ENCODE data around the gene GSTO2. TPM values are rescaled to one million over a fixed set of nuclear protein-coding genes. Genes with fewer than 3 reads are reported as not detected.

GSTO2 gene
- total RNA-seq, 3 donors from 2014 or later: 5.4 to 19.7 (median 18.3) TPM

DNA sequence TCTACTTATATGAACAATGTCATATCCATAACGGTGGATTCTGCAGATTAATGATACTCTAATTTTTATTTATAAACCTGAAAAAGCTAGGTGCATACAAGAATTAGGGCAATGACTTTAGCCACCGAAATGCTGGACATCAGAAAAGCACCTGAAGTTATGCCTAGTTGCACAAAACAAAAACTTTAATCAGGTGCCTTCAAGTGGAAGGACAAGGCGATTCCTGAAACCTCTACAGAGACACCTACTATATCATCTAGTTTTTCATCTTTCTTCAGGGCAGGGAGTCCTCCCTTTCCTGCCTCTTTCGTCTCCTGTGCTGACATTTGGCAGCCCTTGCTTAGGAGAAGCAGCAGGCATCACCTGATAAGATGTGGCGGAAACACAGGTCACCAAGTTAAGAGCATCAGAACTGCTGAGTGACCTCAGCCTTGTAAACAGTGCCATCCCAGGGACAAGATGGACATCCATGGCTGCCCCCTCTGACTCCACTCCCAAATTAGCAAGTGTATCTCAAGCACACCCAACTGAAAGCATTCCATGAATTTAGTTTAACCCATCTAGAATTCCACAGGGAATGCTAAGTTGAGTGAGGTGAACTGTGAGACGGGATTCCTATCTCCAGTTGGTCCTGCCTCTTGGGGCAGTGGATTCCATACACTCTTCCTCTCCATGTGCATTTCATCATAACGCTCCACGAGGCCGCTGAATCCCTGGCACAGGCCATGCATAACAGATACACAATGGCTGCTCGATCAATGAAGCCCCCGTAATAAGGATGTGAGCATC is 63.5 kb downstream of the GSTO2 start:
- Histone ChIP-seq H3K4me3 (no peak overlapping the region), H3K36me3 (ENCODE audit: low read depth) (no peaks in the 10 kb centered on the region), H3K9me3 (no peaks in the 10 kb centered on the region), H3K4me1 (ENCODE audit: low read depth) (peaks cover 41% of the 10 kb centered on the region)
- DNase-seq (no peak), ATAC-seq (no peak)
- intact Hi-C loops (cut with DNase I, micrococcal nuclease): no loop called here
- TF ChIP-seq, protein P1, sequence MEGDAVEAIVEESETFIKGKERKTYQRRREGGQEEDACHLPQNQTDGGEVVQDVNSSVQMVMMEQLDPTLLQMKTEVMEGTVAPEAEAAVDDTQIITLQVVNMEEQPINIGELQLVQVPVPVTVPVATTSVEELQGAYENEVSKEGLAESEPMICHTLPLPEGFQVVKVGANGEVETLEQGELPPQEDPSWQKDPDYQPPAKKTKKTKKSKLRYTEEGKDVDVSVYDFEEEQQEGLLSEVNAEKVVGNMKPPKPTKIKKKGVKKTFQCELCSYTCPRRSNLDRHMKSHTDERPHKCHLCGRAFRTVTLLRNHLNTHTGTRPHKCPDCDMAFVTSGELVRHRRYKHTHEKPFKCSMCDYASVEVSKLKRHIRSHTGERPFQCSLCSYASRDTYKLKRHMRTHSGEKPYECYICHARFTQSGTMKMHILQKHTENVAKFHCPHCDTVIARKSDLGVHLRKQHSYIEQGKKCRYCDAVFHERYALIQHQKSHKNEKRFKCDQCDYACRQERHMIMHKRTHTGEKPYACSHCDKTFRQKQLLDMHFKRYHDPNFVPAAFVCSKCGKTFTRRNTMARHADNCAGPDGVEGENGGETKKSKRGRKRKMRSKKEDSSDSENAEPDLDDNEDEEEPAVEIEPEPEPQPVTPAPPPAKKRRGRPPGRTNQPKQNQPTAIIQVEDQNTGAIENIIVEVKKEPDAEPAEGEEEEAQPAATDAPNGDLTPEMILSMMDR (IDR thresholded peaks at IDR 0.05): no peak

DNA sequence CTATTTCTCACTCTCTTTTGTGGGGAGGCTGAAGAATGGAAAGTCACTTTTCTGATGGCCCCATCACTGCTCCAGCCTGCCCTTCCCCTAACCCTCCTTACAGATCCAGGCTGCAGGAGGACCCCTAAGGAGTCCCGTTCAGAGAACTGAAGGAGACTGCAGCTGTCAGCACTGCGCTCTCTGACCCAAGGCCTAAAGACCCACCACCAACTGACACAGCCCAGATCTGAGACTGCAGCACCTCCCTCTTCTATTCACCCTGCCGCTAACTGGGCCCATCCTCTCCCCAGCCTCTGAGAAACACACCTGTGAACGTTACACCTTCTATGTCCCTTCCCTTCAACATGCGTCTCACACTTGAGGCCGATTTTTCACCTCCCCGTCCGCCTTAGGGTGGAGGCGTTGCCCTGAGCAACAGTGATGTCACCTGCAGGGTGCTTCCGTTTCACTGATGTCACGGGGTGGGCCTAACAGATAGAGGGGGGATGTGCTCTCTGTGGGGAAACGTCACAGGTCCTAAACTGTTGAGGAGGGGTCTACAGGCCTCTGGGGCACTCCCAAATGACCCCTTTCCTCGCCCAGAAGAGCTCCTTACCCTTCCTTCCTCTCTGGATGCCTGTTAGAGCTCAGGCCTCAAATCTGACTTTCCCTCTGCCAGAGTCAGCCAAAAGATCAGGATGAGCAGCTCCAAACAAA is 64.2 kb downstream of the GSTO2 start:
- Histone ChIP-seq H3K36me3 (ENCODE audit: low read depth) (no peaks in the 10 kb centered on the region), H3K9me3 (no peaks in the 10 kb centered on the region), H3K4me3 (no peak overlapping the region), H3K4me1 (ENCODE audit: low read depth) (peaks cover 39% of the 10 kb centered on the region)
- no peak for DNase-seq
- TF ChIP-seq, protein P1 (IDR thresholded peaks at IDR 0.05): no peak
- intact Hi-C loops (cut with DNase I, micrococcal nuclease): no loop called here
- no peak for ATAC-seq

DNA sequence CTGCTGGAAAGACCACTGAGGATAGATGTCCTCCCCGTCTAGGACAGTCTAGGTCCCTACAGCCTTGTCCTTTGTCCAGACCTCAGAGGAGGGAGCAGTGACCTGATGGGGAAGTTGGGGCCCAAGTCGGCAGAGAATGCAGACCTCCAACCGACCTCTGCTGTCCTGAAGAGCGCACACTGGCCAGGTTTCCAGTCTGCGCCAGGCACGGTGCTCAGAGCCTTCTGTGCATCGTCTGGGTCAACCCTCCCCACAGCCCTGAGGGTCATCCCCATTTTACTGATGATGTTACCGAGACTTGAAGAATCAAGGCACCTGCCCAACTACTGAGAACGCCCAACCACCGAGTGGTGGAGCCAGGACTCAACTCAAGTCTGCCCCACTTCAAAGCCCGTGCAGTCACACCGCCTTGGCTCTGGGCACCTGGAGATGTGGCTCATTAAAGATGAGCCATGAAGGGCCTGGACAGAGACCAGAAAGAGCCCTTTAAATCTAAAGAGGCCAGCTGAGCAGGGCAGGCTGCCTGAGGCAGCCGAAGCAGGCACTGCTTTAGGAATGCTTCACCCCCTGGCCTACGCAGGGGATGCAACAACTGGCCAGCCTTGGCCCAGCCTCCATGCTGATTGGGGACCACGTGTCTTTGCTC is 64.9 kb downstream of the GSTO2 start:
- Histone ChIP-seq H3K4me3 (no peak overlapping the region), H3K36me3 (ENCODE audit: low read depth) (no peaks in the 10 kb centered on the region), H3K9me3 (no peaks in the 10 kb centered on the region), H3K4me1 (ENCODE audit: low read depth) (peaks cover 39% of the 10 kb centered on the region)
- DNase-seq (no peak), ATAC-seq (no peak)
- TF ChIP-seq, protein P1 (IDR thresholded peaks at IDR 0.05): no peak
- intact Hi-C loops (cut with DNase I, micrococcal nuclease): no loop called here

DNA sequence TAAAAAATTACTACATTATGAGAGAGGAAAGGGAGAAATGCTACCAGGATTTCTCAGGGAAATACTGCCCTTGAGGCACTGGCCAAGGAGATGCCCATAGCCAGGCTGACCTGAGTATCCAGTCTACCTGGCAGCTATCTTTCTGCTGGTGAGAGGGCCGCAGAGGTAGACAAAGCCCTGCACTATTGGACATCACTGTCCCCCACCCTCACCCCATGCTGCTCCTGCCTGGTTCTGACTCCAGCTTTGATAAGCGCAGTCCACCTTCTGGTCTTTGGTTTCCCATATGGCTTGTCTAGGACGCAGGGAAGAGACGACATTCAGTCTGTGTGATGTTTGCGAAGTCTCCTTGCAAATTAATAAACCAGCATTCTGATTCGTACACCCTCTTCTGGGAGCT is 65.6 kb downstream of the GSTO2 start:
- intact Hi-C loops (cut with DNase I, micrococcal nuclease): no loop called here
- H3K36me3 ChIP-seq (ENCODE audit: low read depth): no peaks in the 10 kb centered on the region
- no peak overlapping the region for H3K4me3 ChIP-seq
- H3K4me1 ChIP-seq (ENCODE audit: low read depth): peaks cover 43% of the 10 kb centered on the region
- DNase-seq: no peak
- no peaks in the 10 kb centered on the region for H3K9me3 ChIP-seq
- TF ChIP-seq, protein P1 (IDR thresholded peaks at IDR 0.05): no peak
- ATAC-seq: no peak

DNA sequence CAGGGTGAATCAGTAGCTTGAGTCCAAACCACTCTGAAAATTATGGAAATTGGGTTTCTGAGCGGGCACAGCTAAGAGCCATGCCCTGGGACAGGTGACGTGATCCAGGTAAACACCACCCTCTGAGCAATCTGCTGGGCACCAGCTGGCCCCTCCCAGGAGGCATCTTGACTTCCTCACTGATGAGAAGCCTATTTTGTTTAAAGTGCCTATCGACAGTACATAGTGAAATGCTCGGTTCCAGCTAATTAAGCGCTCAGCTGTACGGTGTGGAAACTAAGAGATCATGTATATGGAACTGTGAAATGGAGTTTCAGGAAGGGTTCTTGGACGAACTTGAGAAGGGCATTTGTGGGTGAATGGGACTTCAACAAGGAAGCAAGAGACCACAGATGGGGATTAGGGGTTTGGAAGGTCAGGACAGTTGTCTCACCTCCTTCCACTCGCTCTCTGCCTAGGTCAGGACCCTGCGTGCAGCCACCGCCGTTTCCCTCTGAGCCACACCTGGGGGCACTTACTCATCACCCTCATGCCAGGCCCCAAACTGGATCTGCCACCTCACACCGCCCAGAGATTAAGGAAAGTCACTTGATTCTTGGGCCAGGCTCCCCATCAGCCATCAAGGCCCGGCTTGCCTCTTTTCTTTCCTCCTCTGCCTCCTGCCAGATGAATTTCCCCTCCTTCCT is 66.1 kb downstream of the GSTO2 start:
- Histone ChIP-seq H3K9me3 (no peaks in the 10 kb centered on the region), H3K36me3 (ENCODE audit: low read depth) (no peaks in the 10 kb centered on the region), H3K4me1 (ENCODE audit: low read depth) (peaks cover 43% of the 10 kb centered on the region), H3K4me3 (no peak overlapping the region)
- TF ChIP-seq, protein P1 (IDR thresholded peaks at IDR 0.05): no peak
- intact Hi-C loops (cut with DNase I, micrococcal nuclease): no loop called here
- DNase-seq (no peak), ATAC-seq (no peak)
